Kidney (tissue), 14 donors: ENCODE results near the gene CHST2. TPM values are rescaled to one million over a fixed set of nuclear protein-coding genes. Genes with fewer than 3 reads are reported as not detected.

Experiments
- DNase-seq, 5 donors: peaks; one replicate each; pipeline ENCODE4 v3.0.0-alpha.2; 2013 to 2020
- FAIRE-seq: peaks from 2 replicates; lab custom pipeline; 2012; peaks lifted over from hg19 to GRCh38; lab: Jason Lieb, UNC
- H3K27ac ChIP-seq, 2 donors: one replicate each; pipeline ENCODE4 v1.7.0; 2013; ENCODE audit warnings: low read depth in 2 of 2, low read length in 2 of 2, inconsistent platforms in 1 of 2
- H3K27me3 ChIP-seq: one replicate; pipeline ENCODE4 v1.7.1; 2013; ENCODE audit warnings: low read length, inconsistent platforms; ENCODE audit not compliant: control insufficient read depth, insufficient read depth
- H3K36me3 ChIP-seq, 3 donors: one replicate each; pipeline versions ENCODE4 v1.7.0 to v1.7.1; 2013; ENCODE audit warnings: low read length in 3 of 3, control low read depth in 1 of 3, inconsistent platforms in 1 of 3; ENCODE audit not compliant: insufficient read depth in 3 of 3, control insufficient read depth in 2 of 3
- H3K4me1 ChIP-seq, 3 donors: one replicate each; pipeline versions ENCODE4 v1.7.0 to v1.7.1; 2013; ENCODE audit warnings: low read length in 3 of 3, inconsistent platforms in 1 of 3, low read depth in 1 of 3; ENCODE audit not compliant: control insufficient read depth in 2 of 3, insufficient read depth in 2 of 3
- H3K4me3 ChIP-seq, 3 donors: one replicate each; pipeline versions ENCODE4 v1.7.0 to v1.8.1; 2013; ENCODE audit warnings: low read length in 3 of 3, control low read depth in 1 of 3, inconsistent platforms in 1 of 3
- H3K9ac ChIP-seq, 3 donors: one replicate each; pipeline versions ENCODE4 v1.7.0 to v1.7.1; 2013; ENCODE audit warnings: low read length in 3 of 3, control low read depth in 1 of 3, inconsistent platforms in 1 of 3
- H3K9me3 ChIP-seq, 3 donors: one replicate each; pipeline versions ENCODE4 v1.7.0 to v1.7.1; 2013; ENCODE audit warnings: low read length in 3 of 3, control low read depth in 1 of 3, inconsistent platforms in 1 of 3; ENCODE audit not compliant: control insufficient read depth in 2 of 3, insufficient read depth in 1 of 3
- intact Hi-C: fragments of 100-400 bp; cut with DNase I; formaldehyde crosslinking; loops from one replicate; pipeline ENCODE4 v1.11.1; 2022
- polyA plus RNA-seq: library from polyadenylated mRNA; stranded (reverse); fragments of 350-450 nt; fragmentation: Illumina TruSeq; extraction: RNeasy Lipid Tissue Mini Kit (QIAGEN cat#74804); gene quantifications from one replicate; pipeline ENCODE4 v1.2.3, GENCODE V29; 2014; ENCODE audit warnings: low read depth, low replicate concordance; ENCODE audit not compliant: insufficient read depth
- total RNA-seq: library from RNA; stranded (reverse); fragmentation: NEBNext Ultra II Directional; extraction: Animal tissue kit (Norgen Biotek cat#: 25700); gene quantifications from one replicate; pipeline ENCODE4 v1.2.1, GENCODE V29; 2021
- TF ChIP-seq, protein P1 (sequence below): IDR thresholded peaks from 3 replicates; pipeline ENCODE4 v1.5.1; 2012; ENCODE audit warnings: mild to moderate bottlenecking, moderate library complexity, borderline replicate concordance; ENCODE audit not compliant: insufficient read depth; ENCODE audit errors: extremely low read depth
- donor health status: control.
- donor health status: control.
- donor health status: control.
- donor health status: control.
- donor health status: control.
- donor health status: DM: yes; HTN: yes; CAD: no.
- donor health status: Normal renal cell carcinoma (clear cell type).

Gene CHST2
- total and polyA plus RNA-seq, 2 donors from 2014 or later = 4.4 to 6.0 TPM

DNA sequence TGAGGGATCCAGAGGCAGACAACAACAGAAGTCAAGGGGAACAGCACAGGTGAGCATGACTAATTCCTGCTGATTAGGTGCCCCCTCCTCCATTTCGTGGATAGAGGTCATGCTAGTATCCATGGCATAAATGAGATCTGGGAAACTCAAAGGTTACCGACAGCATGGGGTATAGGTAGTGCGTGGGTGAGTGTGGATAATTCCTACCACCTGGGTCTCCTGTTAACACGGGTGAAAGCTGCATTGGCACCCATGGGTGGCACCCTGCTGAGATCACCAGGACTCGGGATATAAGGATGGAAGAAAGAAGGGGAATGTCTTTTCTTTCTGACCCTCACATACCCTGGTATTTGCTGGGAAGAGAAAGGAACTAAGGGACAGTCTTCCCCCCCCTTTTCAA lies 14.4 kb upstream of the CHST2 start:
- H3K4me1 ChIP-seq = no peaks in the 10 kb centered on the region
- H3K9me3 ChIP-seq = peaks cover 0 to 15% (median 5%) of the 10 kb centered on the region in 3 donors
- intact Hi-C loops = no loop called here
- DNase-seq (no peak), FAIRE-seq (no peak)
- no peak overlapping the region for H3K4me3 ChIP-seq
- H3K27me3 ChIP-seq = no peaks in the 10 kb centered on the region
- no peak overlapping the region for H3K27ac ChIP-seq
- H3K9ac ChIP-seq = no peak overlapping the region
- H3K36me3 ChIP-seq = no peaks in the 10 kb centered on the region
- TF ChIP-seq, protein P1, sequence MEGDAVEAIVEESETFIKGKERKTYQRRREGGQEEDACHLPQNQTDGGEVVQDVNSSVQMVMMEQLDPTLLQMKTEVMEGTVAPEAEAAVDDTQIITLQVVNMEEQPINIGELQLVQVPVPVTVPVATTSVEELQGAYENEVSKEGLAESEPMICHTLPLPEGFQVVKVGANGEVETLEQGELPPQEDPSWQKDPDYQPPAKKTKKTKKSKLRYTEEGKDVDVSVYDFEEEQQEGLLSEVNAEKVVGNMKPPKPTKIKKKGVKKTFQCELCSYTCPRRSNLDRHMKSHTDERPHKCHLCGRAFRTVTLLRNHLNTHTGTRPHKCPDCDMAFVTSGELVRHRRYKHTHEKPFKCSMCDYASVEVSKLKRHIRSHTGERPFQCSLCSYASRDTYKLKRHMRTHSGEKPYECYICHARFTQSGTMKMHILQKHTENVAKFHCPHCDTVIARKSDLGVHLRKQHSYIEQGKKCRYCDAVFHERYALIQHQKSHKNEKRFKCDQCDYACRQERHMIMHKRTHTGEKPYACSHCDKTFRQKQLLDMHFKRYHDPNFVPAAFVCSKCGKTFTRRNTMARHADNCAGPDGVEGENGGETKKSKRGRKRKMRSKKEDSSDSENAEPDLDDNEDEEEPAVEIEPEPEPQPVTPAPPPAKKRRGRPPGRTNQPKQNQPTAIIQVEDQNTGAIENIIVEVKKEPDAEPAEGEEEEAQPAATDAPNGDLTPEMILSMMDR = no peak

DNA sequence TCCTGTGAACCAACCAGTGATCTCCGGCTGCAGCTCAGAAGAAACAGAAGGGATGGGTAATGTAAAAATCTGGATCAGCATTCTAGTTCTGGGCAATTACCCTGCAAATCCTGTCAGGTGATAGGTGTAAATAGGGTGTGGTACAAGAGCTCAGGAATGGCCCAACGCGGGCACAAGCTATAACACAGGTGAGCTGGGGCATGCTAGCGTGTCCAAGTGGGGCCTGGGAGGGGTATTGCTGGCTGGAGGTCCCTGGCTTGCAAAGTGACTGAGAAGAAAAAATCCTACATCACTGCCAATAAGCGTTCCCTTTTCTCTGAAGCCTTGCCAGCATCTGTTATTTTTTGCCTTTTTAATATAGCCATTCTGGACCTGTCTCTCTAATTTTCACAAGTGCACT lies 9.7 kb upstream of the CHST2 start:
- Histone ChIP-seq H3K36me3 (no peaks in the 10 kb centered on the region), H3K27ac (no peak overlapping the region), H3K4me3 (no peak overlapping the region), H3K4me1 (no peaks in the 10 kb centered on the region), H3K9ac (no peak overlapping the region), H3K27me3 (no peaks in the 10 kb centered on the region), H3K9me3 (peaks cover 0 to 11% (median 5%) of the 10 kb centered on the region in 3 donors)
- intact Hi-C loops = no loop called here
- DNase-seq (no peak), FAIRE-seq (no peak)
- TF ChIP-seq, protein P1 = no peak

DNA sequence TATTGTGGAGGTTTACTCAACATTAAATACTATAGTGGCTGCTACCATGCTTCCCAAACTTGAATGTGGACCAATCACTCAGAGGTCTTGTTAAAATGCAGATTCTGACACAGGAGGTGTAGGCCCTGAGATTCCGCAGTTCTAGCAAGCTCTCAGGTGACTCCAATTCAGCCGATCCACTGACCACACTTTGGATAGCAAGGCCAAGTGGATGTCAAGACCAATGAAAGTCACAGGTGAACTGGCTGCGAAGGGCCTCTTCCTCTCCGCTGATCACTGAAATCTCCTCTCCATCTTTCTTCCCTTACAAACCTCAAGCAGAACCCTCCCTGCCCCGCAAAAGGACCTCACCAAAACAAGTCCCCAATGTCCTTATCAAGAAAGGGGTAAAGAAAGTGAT lies 9.2 kb upstream of the CHST2 start:
- H3K27me3 ChIP-seq = no peaks in the 10 kb centered on the region
- no peak for FAIRE-seq

More for the DNA sequence above, 9.2 kb upstream of the CHST2 start:
- TF ChIP-seq, protein P1 = no peak
- Histone ChIP-seq H3K9ac (no peak overlapping the region), H3K4me1 (no peaks in the 10 kb centered on the region), H3K27ac (no peak overlapping the region), H3K36me3 (no peaks in the 10 kb centered on the region), H3K9me3 (peaks cover 0 to 6% (median 2%) of the 10 kb centered on the region in 3 donors), H3K4me3 (no peak overlapping the region)
- intact Hi-C loops = no loop called here
- no peak for DNase-seq
